ENCODE data around the gene ARHGAP26. TPM values are rescaled to one million over a fixed set of nuclear protein-coding genes. Genes with fewer than 3 reads are reported as not detected.

The ARHGAP26 gene
- total RNA-seq, 2 donors from 2014 or later = 27.5 to 80.7 TPM

GRCh38 chr5:143228597-143229293 is 458.6 kb downstream of the ARHGAP26 start:
- TF ChIP-seq CTCF (IDR thresholded peaks at IDR 0.05) = no peak
- no peaks in the 10 kb centered on the region for H3K36me3 ChIP-seq
- H3K27ac ChIP-seq = no peak overlapping the region
- ATAC-seq (ENCODE audit: insufficient number of reproducible peaks, low FRiP score, low read depth) (no peak), DNase-seq (ENCODE audit: low spot score) (no peak)
- no peaks in the 10 kb centered on the region for H3K27me3 ChIP-seq (replicated peaks; ENCODE audit: insufficient read depth)
- peaks cover 0 to 9% of the 10 kb centered on the region in 2 donors for H3K4me1 ChIP-seq (ENCODE audit: control insufficient read depth in 1 of 2, low read depth in 2 of 2)
- H3K4me3 ChIP-seq = no peak overlapping the region
- no peaks in the 10 kb centered on the region for H3K9me3 ChIP-seq

- Histone ChIP-seq H3K36me3 (no peaks in the 10 kb centered on the region), H3K27ac (no peak overlapping the region), H3K4me1 (ENCODE audit: control insufficient read depth in 1 of 2, low read depth in 2 of 2) (peaks cover 0 to 9% of the 10 kb centered on the region in 2 donors), H3K27me3 (replicated peaks; ENCODE audit: insufficient read depth) (no peaks in the 10 kb centered on the region), H3K9me3 (no peaks in the 10 kb centered on the region), H3K4me3 (no peak overlapping the region)
- DNase-seq (ENCODE audit: low spot score) (no peak), ATAC-seq (ENCODE audit: insufficient number of reproducible peaks, low FRiP score, low read depth) (no peak)
- no peak for TF ChIP-seq CTCF (IDR thresholded peaks at IDR 0.05)
These were observed 459.3 kb downstream of the ARHGAP26 start for GRCh38 chr5:143229426-143229895.

GRCh38 chr5:143229896-143230675 is 459.9 kb downstream of the ARHGAP26 start:
- Histone ChIP-seq H3K36me3 (no peaks in the 10 kb centered on the region), H3K27ac (no peak overlapping the region), H3K4me3 (no peak overlapping the region), H3K27me3 (replicated peaks; ENCODE audit: insufficient read depth) (no peaks in the 10 kb centered on the region), H3K4me1 (ENCODE audit: control insufficient read depth in 1 of 2, low read depth in 2 of 2) (peaks cover 0 to 14% of the 10 kb centered on the region in 2 donors), H3K9me3 (no peaks in the 10 kb centered on the region)
- TF ChIP-seq CTCF (IDR thresholded peaks at IDR 0.05) = no peak
- no peak for ATAC-seq (ENCODE audit: insufficient number of reproducible peaks, low FRiP score, low read depth)
- DNase-seq (ENCODE audit: low spot score) = no peak

- H3K27me3 ChIP-seq (replicated peaks; ENCODE audit: insufficient read depth) = no peaks in the 10 kb centered on the region
- no peak overlapping the region for H3K27ac ChIP-seq
- no peaks in the 10 kb centered on the region for H3K36me3 ChIP-seq
- ATAC-seq (ENCODE audit: insufficient number of reproducible peaks, low FRiP score, low read depth) (no peak), DNase-seq (ENCODE audit: low spot score) (no peak)
- H3K4me1 ChIP-seq (ENCODE audit: control insufficient read depth in 1 of 2, low read depth in 2 of 2) = peaks cover 0 to 19% of the 10 kb centered on the region in 2 donors
- no peak overlapping the region for H3K4me3 ChIP-seq
- no peaks in the 10 kb centered on the region for H3K9me3 ChIP-seq
- no peak for TF ChIP-seq CTCF (IDR thresholded peaks at IDR 0.05)
These were observed 460.5 kb downstream of the ARHGAP26 start for GRCh38 chr5:143230676-143230996.

- DNase-seq (ENCODE audit: low spot score) (no peak), ATAC-seq (ENCODE audit: insufficient number of reproducible peaks, low FRiP score, low read depth) (no peak)
- H3K4me1 ChIP-seq (ENCODE audit: control insufficient read depth in 1 of 2, low read depth in 2 of 2) = peaks cover 0 to 20% of the 10 kb centered on the region in 2 donors
- no peak overlapping the region for H3K27ac ChIP-seq
- H3K4me3 ChIP-seq = no peak overlapping the region
- H3K36me3 ChIP-seq = no peaks in the 10 kb centered on the region
- H3K9me3 ChIP-seq = no peaks in the 10 kb centered on the region
- no peak for TF ChIP-seq CTCF (IDR thresholded peaks at IDR 0.05)
- no peaks in the 10 kb centered on the region for H3K27me3 ChIP-seq (replicated peaks; ENCODE audit: insufficient read depth)
These were observed 461.2 kb downstream of the ARHGAP26 start for GRCh38 chr5:143231416-143231815.

Measured in thoracic aorta (tissue), 2 donors.